Measurements from ENCODE around the gene EGR4.

The EGR4 gene

GRCh38 chr2:73293534-73294171 is at the start of gene EGR4:
TSS of gene EGR4 (minus strand) at chr2:73293548. CDS start at chr2:73293317, 231 bp downstream.
- DNase-seq, result no peak

DNA sequence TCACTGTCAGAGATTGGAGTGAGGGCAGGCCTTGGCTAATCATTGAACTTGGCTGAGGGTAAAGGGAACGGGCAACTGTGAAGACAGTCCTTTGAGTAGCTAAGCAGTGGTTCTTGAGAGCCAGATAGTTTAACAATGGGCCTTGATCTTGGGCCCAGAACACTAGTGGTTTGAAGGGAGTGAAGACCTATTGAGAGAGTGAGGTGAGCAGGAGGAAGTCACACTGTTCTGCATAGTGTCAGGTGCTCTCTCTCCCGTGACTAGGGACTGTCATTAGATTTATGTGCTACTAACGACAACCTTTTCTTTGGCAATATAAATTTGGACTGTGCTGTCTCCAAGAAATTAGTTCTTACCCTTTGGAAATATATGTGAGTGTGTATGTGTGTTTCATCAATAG is 47.7 kb upstream of the EGR4 start:
- DNase-seq, result no peak

DNA sequence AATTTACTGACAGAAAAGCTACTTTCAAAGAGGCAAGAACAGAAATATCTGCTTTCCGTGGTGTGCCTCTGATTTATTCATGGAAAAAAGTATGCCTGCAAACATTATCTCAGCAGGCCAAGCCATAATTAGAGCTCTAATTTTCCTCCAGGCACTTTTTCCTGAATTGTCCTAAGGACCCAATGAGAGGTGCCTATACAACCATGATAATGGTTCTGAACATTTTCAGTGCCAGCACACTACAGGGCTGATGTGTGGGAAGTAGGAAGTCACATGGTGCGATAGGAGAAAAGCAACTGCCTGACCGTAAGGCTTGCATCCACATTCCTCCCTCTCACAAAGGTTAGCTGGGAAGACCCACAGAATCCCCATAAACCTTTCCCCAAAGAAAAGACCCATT is 45.9 kb upstream of the EGR4 start:
- no peak for DNase-seq

GRCh38 chr2:73337828-73338227 is 44.5 kb upstream of the EGR4 start:
- DNase-seq, result no peak

GRCh38 chr2:73334620-73335019 is 41.3 kb upstream of the EGR4 start:
- DNase-seq, result no peak

- no peak for DNase-seq
These were observed 40.7 kb upstream of the EGR4 start for GRCh38 chr2:73334045-73334444.

DNA sequence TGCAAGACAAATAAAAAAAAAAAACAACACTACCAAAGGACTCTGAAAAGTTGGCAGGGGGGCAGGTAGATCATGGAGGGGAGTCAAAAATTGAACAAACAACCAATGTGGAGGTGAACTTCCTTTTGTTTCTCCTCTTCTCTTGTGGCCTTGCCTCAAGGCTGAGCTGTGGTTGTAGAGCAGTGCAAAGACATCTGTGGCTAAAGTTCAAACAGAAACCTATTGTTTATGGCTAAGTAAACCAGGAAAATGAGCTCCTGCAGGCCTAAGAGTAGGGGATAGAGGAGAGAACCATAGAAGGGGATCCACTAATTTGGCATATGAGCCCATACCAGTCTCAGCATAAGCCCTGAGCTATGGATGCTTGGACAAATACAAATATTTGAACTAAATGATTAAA is 40.2 kb upstream of the EGR4 start:
- no peak for DNase-seq

DNA sequence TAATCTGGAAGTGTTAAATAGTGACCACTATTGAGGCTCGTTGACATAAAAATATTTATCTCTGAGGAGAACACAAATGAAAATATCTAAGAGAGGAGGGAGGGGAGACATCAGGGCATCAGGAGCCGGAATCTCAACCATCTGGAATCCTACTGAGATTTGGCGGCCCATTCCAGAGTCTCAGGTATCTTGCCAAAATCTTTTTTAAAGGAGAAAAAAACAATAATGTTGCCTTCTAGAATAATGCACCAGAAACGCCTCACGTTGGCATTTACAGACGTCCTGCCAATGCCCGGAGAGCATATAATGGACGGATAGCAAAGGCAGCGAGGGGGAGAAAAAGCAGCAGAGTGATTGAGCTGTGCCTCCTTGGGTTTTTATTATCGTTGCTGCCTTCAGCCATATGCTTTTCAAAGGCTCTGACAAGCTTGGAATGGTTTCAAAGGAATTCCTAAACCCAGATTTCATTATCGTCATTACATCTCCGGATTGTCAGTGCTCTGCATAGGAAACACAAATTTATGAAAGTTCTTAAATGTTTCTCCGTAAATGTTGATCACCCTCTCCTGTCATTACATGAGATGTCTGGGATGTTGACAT is 30.9 kb upstream of the EGR4 start:
- no peak for DNase-seq

DNA sequence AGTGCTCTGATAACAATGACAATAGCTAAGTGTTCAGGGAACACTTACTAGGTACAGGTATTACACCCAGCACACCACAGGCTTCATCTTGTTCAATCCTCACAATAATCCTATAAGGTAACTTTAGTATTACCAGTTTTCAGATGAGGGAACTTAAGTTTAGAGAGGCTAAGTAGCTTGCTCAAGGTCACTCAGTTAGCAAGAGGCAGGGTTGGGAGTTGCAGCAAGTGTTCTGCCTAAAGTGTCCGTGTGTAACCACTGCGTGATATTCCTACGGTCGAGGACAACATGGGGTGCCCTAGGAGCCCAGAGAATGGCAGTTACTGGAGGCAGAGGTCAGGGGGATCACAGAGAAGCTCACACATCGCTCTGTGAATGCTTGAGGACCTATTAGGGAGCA is 30.2 kb upstream of the EGR4 start:
- DNase-seq, result no peak

DNA sequence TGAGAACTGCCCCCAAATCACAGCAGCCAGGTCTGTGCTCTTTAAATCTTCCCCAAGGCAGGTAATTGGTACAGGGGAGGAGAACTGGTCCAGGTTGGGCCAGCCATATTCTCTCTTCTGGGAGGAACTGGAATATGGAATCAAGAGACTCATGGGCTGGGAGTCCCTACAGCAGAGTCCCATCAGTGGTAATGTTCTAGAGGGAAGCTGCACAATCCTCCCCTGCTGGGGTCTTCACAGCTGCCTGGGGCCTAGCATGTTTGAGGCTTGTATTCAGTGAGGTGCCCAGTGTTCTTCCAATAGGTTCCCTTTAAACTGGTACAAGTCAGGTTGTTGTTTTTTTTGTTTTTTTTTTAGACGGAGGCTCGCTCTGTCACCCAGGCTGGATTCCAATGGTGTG is 21.1 kb upstream of the EGR4 start:
- DNase-seq, result no peak

DNA sequence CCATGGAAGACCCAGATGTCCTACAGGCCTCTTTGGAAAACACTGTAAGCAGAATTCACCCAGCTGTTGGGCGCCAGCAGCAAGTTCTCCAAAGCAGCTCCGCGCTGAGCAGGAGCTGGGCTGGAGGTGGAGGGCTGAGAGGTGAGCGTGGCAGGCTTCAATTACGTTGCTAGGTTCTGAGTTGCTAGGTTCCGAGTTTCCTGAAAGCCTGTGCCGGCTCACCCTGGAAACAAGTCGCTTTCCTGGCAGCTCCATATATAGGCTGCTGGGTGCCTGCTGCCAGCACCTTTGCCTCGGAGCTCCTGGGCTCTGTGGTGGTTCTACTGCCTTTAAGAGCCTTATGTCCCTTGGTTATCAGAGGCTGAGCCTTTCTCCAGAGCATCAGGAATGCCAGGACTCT is 14.4 kb upstream of the EGR4 start:
- DNase-seq, result no peak

DNA sequence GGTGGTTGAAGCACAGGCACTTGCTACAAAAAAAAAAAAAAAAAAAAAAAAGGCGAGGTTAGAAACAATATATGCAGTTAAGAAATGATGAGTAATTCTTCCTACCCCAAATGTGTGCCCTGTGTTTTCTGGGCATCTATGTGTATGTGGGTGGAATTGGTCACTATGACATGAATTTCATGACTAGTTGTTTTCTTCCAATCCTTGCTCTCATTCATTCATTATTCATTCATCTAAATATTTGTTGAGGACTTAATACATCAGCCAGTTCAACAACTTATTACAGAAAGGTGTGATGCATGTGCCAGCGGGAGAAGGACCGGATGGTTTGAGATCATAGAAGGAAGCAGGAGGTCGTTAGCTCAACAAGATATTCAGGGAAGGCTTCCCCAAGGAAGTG is 8.3 kb upstream of the EGR4 start:
- DNase-seq, result no peak

- no peak for DNase-seq
These were observed 7.6 kb upstream of the EGR4 start for GRCh38 chr2:73300926-73301325.

DNA sequence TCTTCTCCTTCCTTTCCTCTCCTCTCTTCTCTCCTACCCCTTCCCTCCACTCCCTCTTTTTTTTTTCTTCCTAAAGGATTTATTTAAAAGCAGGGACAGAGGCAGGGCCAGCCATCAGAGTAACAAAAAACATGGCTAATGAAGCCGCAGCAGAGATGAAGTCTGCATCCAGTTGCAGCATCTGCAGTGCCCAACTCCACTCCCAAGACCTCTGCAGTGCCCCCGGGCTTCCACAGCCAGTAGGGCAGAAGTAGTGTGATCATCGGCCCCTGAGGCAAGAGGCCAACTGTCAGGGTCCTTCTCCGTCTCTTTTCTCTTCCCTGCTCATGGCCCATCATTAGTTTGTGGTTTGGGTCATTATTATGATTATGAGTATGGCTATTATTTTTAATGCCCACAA is 4.2 kb upstream of the EGR4 start:
- no peak for DNase-seq

DNA sequence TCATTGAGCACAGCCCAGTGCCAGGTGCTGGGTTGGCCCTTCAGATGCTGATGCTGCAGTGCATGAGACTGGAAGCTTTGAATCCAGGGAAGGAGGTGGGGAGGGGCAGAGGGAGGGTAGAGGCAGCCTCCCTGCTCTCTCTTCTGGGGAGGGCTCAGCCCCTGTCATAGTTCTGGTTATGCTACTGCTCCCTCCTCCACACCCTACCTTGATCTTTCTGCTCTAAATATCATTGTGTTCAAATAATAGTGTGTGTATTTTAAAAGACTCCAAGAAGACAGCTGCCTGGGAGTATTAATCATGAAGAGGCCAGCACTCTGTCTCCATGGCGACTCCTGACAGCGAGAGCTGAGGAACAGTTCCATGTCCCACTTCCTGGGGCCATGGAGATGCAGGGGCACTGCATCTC is 3.8 kb upstream of the EGR4 start:
- DNase-seq, result no peak

GRCh38 chr2:73295751-73296400 is 2.5 kb upstream of the EGR4 start:
- no peak for DNase-seq

DNA sequence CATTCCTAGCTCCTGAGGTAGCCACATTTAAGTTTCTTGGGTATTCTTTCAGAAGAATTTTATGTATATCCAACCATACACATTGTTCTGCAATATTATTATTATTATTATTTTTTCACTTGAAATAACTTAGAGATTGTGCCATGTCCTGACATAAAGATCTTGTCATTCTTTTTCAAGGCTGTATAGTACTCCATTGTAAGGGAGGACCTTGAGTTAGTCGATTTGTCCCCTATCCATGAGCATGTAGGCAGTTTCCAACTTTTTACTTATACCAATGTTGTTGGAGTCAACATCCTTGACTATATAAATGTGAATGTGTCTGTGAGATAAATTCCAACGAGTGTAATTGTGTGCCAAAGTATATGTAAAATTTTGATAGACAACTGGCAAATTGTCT is 891 bp upstream of the EGR4 start:
- no peak for DNase-seq

GRCh38 chr2:73292906-73293533 is 328 bp downstream of the EGR4 start:
- DNase-seq, result no peak

- DNase-seq, result no peak
These were observed 937 bp downstream of the EGR4 start for GRCh38 chr2:73292316-73292905.

DNA sequence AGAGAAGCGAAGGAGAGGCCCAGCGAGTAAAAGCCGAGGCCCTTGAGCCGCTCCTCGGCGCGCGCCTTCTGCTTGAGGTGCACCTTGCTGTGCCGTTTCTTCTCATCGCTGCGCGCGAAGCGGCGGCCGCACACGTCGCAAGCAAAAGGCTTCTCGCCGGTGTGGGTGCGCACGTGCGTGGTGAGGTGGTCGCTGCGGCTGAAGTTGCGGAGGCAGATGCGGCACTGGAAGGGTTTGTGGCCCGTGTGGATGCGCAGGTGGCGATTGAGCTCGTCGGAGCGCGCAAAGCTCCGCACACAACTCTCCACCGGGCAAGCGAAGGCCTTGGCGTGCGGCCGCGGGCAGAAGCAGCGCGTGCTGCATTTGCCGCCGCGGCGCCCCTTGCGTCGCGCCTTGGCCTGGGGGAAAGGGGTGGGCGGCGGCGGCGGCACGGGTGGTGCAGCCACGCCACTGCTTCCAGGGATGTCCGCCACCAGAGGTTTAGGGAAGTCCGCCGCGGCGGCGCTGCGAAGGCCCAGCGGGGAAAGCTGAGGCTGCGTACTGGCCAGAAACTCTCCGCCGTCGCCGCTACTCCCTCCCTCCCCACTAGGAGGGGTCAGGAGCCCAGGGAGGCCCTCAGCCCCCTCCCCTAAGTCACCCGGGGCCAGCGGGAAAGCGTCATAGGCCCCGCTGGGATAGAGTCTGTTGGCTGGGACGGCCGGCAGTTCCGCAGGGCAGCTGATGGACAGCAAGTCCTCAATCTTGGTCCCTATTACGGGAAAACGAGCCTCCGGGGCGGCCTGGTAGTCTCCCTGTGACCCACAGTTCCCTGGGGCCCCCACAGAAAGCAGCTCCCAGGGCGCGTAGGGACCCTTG is 1.7 kb downstream of the EGR4 start:
- no peak for DNase-seq

GRCh38 chr2:73291093-73291460 is 2.3 kb downstream of the EGR4 start:
- DNase-seq, result no peak

GRCh38 chr2:73290049-73290839 is 3.1 kb downstream of the EGR4 start:
- DNase-seq, result peak; percentile 12

Measured in GF-D8 (cell line).